ENCODE data around the gene CNTD1. TPM values are rescaled to one million over a fixed set of nuclear protein-coding genes. Genes with fewer than 3 reads are reported as not detected.

The CNTD1 gene
- total RNA-seq, 1 donor from 2014 or later: under 0.01 TPM

Other genes with a start within 250 kb of the CNTD1 start
- gene HSD17B1, start 245.9 kb upstream of the CNTD1 start, total RNA-seq: 0.44 and 1.8 TPM in 2 replicates
- gene COASY, start 236.7 kb upstream of the CNTD1 start, total RNA-seq: 7.6 and 10.3 TPM in 2 replicates
- 22.9 and 35.9 TPM in 2 replicates for gene MLX, start 231.8 kb upstream of the CNTD1 start, total RNA-seq
- 1.4 and 1.7 TPM in 2 replicates for gene PSMC3IP, start 221.1 kb upstream of the CNTD1 start, total RNA-seq
- gene RETREG3, start 189.5 kb upstream of the CNTD1 start, total RNA-seq: 52.5 and 65.3 TPM in 2 replicates
- gene TUBG1, start 189.2 kb upstream of the CNTD1 start, total RNA-seq: 15.3 and 16.3 TPM in 2 replicates
- gene TUBG2, start 139.6 kb upstream of the CNTD1 start, total RNA-seq: 3.5 and 4.8 TPM in 2 replicates
- gene PLEKHH3, start 121.9 kb upstream of the CNTD1 start, total RNA-seq: 10.2 and 11.9 TPM in 2 replicates
- 2.0 and 3.5 TPM in 2 replicates for gene CCR10, start 117.0 kb upstream of the CNTD1 start, total RNA-seq
- 6.7 and 15.3 TPM in 2 replicates for gene CNTNAP1, start 116.3 kb upstream of the CNTD1 start, total RNA-seq
- 6.3 and 13.5 TPM in 2 replicates for gene EZH1, start 53.8 kb upstream of the CNTD1 start, total RNA-seq
- gene RAMP2, start 37.6 kb upstream of the CNTD1 start, total RNA-seq: 12.9 and 36.3 TPM in 2 replicates
- 35.7 and 42.1 TPM in 2 replicates for gene VPS25, start 25.4 kb upstream of the CNTD1 start, total RNA-seq
- gene WNK4, start 18.3 kb upstream of the CNTD1 start, total RNA-seq: 0.99 and 1.5 TPM in 2 replicates
- gene COA3, start 157 bp upstream of the CNTD1 start, total RNA-seq: 54.0 and 83.3 TPM in 2 replicates
- gene BECN1, start 25.4 kb downstream of the CNTD1 start, total RNA-seq: 115 and 146 TPM in 2 replicates
- 49.5 and 56.5 TPM in 2 replicates for gene PSME3, start 34.5 kb downstream of the CNTD1 start, total RNA-seq
- gene AOC2, start 45.7 kb downstream of the CNTD1 start, total RNA-seq: 0.22 and 0.40 TPM in 2 replicates
- 0.20 and 0.22 TPM in 2 replicates for gene AOC3, start 52.3 kb downstream of the CNTD1 start, total RNA-seq
- gene G6PC1, start 101.9 kb downstream of the CNTD1 start, total RNA-seq: not detected in 2 replicates
- gene AARSD1, start 165.6 kb downstream of the CNTD1 start, total RNA-seq: 12.0 and 17.5 TPM in 2 replicates
- gene PTGES3L, start 181.2 kb downstream of the CNTD1 start, total RNA-seq: under 0.01 and 0.20 TPM in 2 replicates
- 6.5 and 11.1 TPM in 2 replicates for gene RUNDC1, start 181.7 kb downstream of the CNTD1 start, total RNA-seq
- gene RPL27, start 199.6 kb downstream of the CNTD1 start, total RNA-seq: 852 and 854 TPM in 2 replicates
- 7.5 and 8.3 TPM in 2 replicates for gene IFI35, start 207.9 kb downstream of the CNTD1 start, total RNA-seq
- gene VAT1, start 223.5 kb downstream of the CNTD1 start, total RNA-seq: 155 and 161 TPM in 2 replicates
- gene RND2, start 226.4 kb downstream of the CNTD1 start, total RNA-seq: 0.20 and 0.22 TPM in 2 replicates

Data from lung microvascular endothelial cell (primary cell).